Measurements from ENCODE around the gene TRIP13. TPM values are rescaled to one million over a fixed set of nuclear protein-coding genes. Genes with fewer than 3 reads are reported as not detected.

TRIP13 gene
- total RNA-seq, 4 donors from 2014 or later = 1.2 to 8.3 (median 3.5) TPM

DNA sequence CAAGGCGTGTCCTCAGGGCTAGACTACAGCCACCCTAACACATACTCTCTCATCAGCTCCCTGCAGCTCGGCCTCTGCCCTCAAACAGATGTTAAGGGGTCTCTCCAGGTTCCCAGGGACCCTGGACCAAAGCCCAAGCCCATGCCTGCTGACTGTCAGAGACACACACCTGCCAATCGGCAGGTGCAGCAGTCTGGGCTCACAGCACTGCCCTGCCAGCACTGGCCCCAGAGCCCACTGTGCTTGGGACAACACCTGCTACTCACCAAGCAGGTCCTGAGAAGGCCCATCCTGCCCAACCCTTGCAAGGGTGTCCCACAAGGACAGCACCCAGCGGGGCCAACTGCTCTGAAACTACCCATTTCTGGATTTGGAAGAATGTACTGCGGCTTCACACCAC lies 21.7 kb upstream of the TRIP13 start:
- H3K36me3 ChIP-seq = peaks cover 0 to 91% (median 0%) of the 10 kb centered on the region in 3 donors
- H3K4me3 ChIP-seq = no peak overlapping the region
- H3K9me3 ChIP-seq = no peaks in the 10 kb centered on the region
- no peak for TF ChIP-seq POLR2A (IDR thresholded peaks at IDR 0.05)
- TF ChIP-seq, protein P1, sequence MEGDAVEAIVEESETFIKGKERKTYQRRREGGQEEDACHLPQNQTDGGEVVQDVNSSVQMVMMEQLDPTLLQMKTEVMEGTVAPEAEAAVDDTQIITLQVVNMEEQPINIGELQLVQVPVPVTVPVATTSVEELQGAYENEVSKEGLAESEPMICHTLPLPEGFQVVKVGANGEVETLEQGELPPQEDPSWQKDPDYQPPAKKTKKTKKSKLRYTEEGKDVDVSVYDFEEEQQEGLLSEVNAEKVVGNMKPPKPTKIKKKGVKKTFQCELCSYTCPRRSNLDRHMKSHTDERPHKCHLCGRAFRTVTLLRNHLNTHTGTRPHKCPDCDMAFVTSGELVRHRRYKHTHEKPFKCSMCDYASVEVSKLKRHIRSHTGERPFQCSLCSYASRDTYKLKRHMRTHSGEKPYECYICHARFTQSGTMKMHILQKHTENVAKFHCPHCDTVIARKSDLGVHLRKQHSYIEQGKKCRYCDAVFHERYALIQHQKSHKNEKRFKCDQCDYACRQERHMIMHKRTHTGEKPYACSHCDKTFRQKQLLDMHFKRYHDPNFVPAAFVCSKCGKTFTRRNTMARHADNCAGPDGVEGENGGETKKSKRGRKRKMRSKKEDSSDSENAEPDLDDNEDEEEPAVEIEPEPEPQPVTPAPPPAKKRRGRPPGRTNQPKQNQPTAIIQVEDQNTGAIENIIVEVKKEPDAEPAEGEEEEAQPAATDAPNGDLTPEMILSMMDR (IDR thresholded peaks at IDR 0.05) = no peak
- DNase-seq = no peak
- no peaks in the 10 kb centered on the region for H3K27me3 ChIP-seq
- no peak overlapping the region for H3K27ac ChIP-seq
- peaks cover 0 to 8% (median 0%) of the 10 kb centered on the region in 4 donors for H3K4me1 ChIP-seq

DNA sequence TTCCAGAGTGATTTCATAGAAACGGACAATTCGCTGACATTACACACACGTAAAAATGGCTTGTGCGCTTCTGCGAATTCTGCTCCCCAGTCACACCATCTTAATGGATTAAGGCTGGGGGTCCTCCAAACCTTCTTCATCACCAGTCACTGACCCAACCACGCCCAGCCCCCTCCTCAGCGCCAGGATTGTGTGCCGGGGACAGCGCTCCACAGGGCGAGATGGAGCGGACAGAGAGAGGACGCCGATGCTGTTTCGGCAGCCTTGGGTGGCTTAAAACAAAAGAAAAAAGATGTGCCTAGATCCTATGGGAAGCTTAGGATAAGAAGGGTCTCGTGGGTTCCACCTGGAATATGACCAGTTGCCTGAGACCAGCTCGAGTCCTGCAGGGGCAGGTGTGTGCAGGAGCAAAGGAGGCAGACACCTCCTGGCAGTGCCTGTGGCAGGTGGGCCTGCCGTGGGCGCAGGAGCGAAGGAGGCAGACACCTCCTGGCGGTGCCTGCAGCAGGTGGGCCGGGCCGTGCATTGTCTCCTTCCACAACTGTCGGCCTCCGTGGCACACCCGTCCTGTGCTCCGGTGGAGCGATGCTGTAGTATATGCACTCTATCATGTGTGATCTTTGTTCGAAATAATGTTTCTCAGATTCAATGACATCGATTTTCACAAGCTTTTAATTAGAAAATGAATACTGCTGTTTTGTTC lies 20.9 kb upstream of the TRIP13 start:
- H3K36me3 ChIP-seq = peaks cover 0 to 97% (median 0%) of the 10 kb centered on the region in 3 donors

DNA sequence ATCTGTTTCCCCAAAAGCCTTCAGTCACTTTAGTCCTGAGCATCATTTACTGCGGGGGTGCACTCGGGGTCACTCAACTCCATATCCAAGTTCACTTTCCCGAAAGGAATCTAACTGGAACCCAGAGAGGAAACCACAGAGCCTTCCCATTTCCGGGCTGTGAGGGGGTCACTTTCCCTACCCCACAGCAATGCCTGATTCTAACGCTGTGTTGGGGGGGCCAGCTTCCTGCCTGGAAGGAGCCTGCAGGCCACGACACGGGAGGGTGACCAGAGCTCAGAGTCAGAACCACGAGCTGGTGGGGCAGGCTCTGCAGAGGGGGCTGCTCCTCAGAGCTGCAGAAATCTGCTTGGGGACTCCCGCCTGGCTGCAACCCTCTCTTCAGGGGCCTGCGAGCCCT lies 20.4 kb upstream of the TRIP13 start:
- Histone ChIP-seq H3K9me3 (no peaks in the 10 kb centered on the region), H3K4me1 (peaks cover 0 to 1% (median 0%) of the 10 kb centered on the region in 4 donors), H3K36me3 (peaks cover 0 to 97% (median 0%) of the 10 kb centered on the region in 3 donors), H3K27me3 (no peaks in the 10 kb centered on the region), H3K4me3 (no peak overlapping the region), H3K27ac (no peak overlapping the region)
- TF ChIP-seq, protein P1 (IDR thresholded peaks at IDR 0.05) = no peak
- no peak for TF ChIP-seq POLR2A (IDR thresholded peaks at IDR 0.05)
- no peak for DNase-seq

More for the DNA sequence above, 20.9 kb upstream of the TRIP13 start:
- TF ChIP-seq, protein P1 (IDR thresholded peaks at IDR 0.05) = no peak
- no peak for TF ChIP-seq POLR2A (IDR thresholded peaks at IDR 0.05)
- H3K4me3 ChIP-seq = no peak overlapping the region
- DNase-seq = no peak
- peaks cover 0 to 7% (median 0%) of the 10 kb centered on the region in 4 donors for H3K4me1 ChIP-seq
- no peaks in the 10 kb centered on the region for H3K27me3 ChIP-seq
- no peak overlapping the region for H3K27ac ChIP-seq
- no peaks in the 10 kb centered on the region for H3K9me3 ChIP-seq

DNA sequence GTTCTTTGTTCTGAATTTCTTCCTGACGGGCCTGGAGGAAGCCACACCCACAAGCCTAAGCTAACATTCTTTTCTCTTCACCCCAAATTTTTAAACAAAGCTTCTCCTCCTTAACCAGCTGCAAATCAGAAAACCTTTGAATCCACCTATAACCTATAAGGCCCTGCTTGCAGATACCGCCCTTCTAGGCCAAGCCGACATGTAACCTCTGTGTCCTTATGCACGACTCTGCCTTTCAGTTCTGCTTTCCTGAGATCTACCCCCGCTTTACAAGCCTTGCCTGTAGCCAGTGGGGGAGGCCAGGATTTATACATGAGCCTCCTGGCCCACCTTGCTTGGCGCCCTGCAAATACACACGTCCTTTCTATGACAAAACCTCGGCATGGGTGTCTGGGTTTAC lies 19.4 kb upstream of the TRIP13 start:
- H3K36me3 ChIP-seq = peaks cover 0 to 98% (median 0%) of the 10 kb centered on the region in 3 donors
- no peak overlapping the region for H3K27ac ChIP-seq
- H3K4me1 ChIP-seq = no peaks in the 10 kb centered on the region
- H3K4me3 ChIP-seq = no peak overlapping the region
- TF ChIP-seq, protein P1 (IDR thresholded peaks at IDR 0.05) = no peak
- TF ChIP-seq POLR2A (IDR thresholded peaks at IDR 0.05) = no peak
- no peaks in the 10 kb centered on the region for H3K9me3 ChIP-seq
- H3K27me3 ChIP-seq = no peaks in the 10 kb centered on the region
- DNase-seq = no peak

DNA sequence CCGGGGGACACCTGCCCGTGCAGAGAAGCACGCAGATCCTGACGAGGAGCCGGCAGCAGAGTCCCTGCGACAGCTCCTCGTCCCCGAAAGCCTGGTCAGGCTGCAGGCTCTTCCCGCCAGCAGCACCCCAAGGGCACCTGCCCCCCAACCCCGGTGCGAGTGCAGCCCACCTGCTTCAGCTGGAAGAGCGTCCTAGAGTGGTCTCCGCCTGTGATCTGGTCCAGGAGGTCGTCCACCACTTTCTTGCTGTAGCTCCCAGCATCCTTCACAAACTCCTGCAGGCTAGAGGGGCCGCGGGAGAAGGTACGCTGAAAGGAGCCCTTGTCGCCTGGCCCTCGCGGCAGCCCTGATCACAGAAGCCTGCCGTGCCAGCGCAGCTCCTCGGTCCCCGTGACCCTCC lies 16.8 kb upstream of the TRIP13 start:
- Histone ChIP-seq H3K36me3 (peaks cover 0 to 78% (median 0%) of the 10 kb centered on the region in 3 donors), H3K4me3 (no peak overlapping the region), H3K4me1 (no peaks in the 10 kb centered on the region), H3K27ac (no peak overlapping the region), H3K9me3 (no peaks in the 10 kb centered on the region), H3K27me3 (no peaks in the 10 kb centered on the region)
- no peak for TF ChIP-seq POLR2A (IDR thresholded peaks at IDR 0.05)
- TF ChIP-seq, protein P1 (IDR thresholded peaks at IDR 0.05) = no peak
- DNase-seq = no peak

Data from Peyer's patch (tissue), 4 donors.